OCI-LY7 (cell line): ENCODE results near the gene GPD2. TPM values are rescaled to one million over a fixed set of nuclear protein-coding genes. Genes with fewer than 3 reads are reported as not detected.

Experiments
- BruUV-seq: library from RNA; stranded (reverse); fragments of 400-500 nt; replicated peaks from 2 replicates; lab custom pipeline; 2021; lab: Mats Ljungman, UMichigan
- CTCF ChIA-PET: fragments of 300-600 bp; sonication (Branson Sonifier 250); formaldehyde crosslinking; loops from one replicate; lab custom pipeline; 2022; ENCODE audit warnings: antibody characterized with exemption; ENCODE audit not compliant: unreplicated experiment; lab: Charles Lee
- POLR2A ChIA-PET: fragments of 300-600 bp; sonication (Branson Sonifier 250); formaldehyde crosslinking; loops from one replicate; lab custom pipeline; 2022; ENCODE audit warnings: antibody characterized with exemption; lab: Charles Lee
- DNase-seq: peaks from one replicate; pipeline ENCODE4 v3.0.0-alpha.2; 2015; ENCODE audit warnings: low spot score
- H2AFZ ChIP-seq: fragments of 200-600 bp; sonication (generic), shearing (Covaris generic); 2 replicates; pipeline ENCODE4 v1.6.1; 2014; ENCODE audit warnings: mild to moderate bottlenecking, antibody characterized with exemption, low read length, moderate library complexity
- H3K27ac ChIP-seq: fragments of 200-600 bp; sonication (generic); 2 replicates; pipeline ENCODE4 v1.5.1; 2014; ENCODE audit warnings: mixed run types, low read depth, mild to moderate bottlenecking, moderate library complexity, low read length, inconsistent platforms; ENCODE audit not compliant: poor library complexity, severe bottlenecking
- H3K36me3 ChIP-seq: fragments of 200-600 bp; sonication (generic); 2 replicates; pipeline ENCODE4 v1.6.1; 2014; ENCODE audit warnings: mild to moderate bottlenecking, antibody characterized with exemption, low read length, moderate library complexity, mixed read lengths; ENCODE audit not compliant: insufficient read depth
- H3K4me1 ChIP-seq: fragments of 200-600 bp; sonication (generic); 2 replicates; pipeline ENCODE4 v1.5.1; 2014; ENCODE audit warnings: mild to moderate bottlenecking, low read length; ENCODE audit not compliant: insufficient read depth, poor library complexity, severe bottlenecking
- H3K4me2 ChIP-seq: fragments of 200-600 bp; sonication (generic); 2 replicates; pipeline ENCODE4 v1.6.1; 2014; ENCODE audit warnings: mild to moderate bottlenecking, low read length
- H3K4me3 ChIP-seq: fragments of 200-600 bp; sonication (generic); 2 replicates; pipeline ENCODE4 v1.5.1; 2014; ENCODE audit warnings: mild to moderate bottlenecking, low read depth, low read length; ENCODE audit not compliant: poor library complexity, severe bottlenecking
- H3K79me2 ChIP-seq: fragments of 200-600 bp; sonication (generic); 2 replicates; pipeline ENCODE4 v1.6.1; 2016; ENCODE audit warnings: low read depth, mild to moderate bottlenecking, low read length, moderate library complexity, mixed read lengths; ENCODE audit not compliant: insufficient read depth
- H3K9me2 ChIP-seq: fragments of 200-600 bp; sonication (generic); 2 replicates; pipeline ENCODE4 v1.6.1; 2016; ENCODE audit warnings: mild to moderate bottlenecking, low read length, mixed read lengths; ENCODE audit not compliant: insufficient read depth
- H3K9me3 ChIP-seq: fragments of 200-600 bp; sonication (generic); 2 replicates; pipeline ENCODE4 v1.6.1; 2014; ENCODE audit warnings: mild to moderate bottlenecking, mixed run types, low read length, mixed read lengths
- H4K20me1 ChIP-seq: fragments of 200-600 bp; sonication (generic); 2 replicates; pipeline ENCODE4 v1.6.1; 2014; ENCODE audit warnings: mild to moderate bottlenecking, antibody characterized with exemption, low read length, moderate library complexity, mixed read lengths; ENCODE audit not compliant: insufficient read depth
- EZH2phosphoT487 ChIP-seq: fragments of 200-600 bp; sonication (generic); IDR thresholded peaks from 2 replicates; pipeline ENCODE4 v1.6.1; 2018; ENCODE audit warnings: low read depth, borderline replicate concordance, mild to moderate bottlenecking, mixed run types, antibody characterized with exemption, low read length, moderate library complexity, mixed read lengths
- intact Hi-C: fragments of 100-400 bp; cut with micrococcal nuclease; formaldehyde crosslinking; loops from one replicate; pipeline ENCODE4 v1.10.0; 2022; ENCODE audit not compliant: unreplicated experiment
- total RNA-seq, 2 experiments: library from RNA; depleted of rRNA in 1 of 2; stranded (reverse); fragments of >200 nt in 1 of 2; shearing (Covaris generic) in 1 of 2; gene quantifications; 2 replicates each; pipeline ENCODE4 v1.2.3, GENCODE V29; 2014 to 2022
- TF ChIP-seq, protein P1 (sequence below): fragments of 200-600 bp; sonication (generic); conservative IDR thresholded peaks from 2 replicates; pipeline ENCODE4 v1.5.1; 2014; ENCODE audit warnings: mild to moderate bottlenecking, antibody characterized with exemption, low read length, moderate library complexity, mixed read lengths

Gene GPD2
- total RNA-seq, 2 experiments from 2014 or later = 6.6 to 20.2 TPM

DNA sequence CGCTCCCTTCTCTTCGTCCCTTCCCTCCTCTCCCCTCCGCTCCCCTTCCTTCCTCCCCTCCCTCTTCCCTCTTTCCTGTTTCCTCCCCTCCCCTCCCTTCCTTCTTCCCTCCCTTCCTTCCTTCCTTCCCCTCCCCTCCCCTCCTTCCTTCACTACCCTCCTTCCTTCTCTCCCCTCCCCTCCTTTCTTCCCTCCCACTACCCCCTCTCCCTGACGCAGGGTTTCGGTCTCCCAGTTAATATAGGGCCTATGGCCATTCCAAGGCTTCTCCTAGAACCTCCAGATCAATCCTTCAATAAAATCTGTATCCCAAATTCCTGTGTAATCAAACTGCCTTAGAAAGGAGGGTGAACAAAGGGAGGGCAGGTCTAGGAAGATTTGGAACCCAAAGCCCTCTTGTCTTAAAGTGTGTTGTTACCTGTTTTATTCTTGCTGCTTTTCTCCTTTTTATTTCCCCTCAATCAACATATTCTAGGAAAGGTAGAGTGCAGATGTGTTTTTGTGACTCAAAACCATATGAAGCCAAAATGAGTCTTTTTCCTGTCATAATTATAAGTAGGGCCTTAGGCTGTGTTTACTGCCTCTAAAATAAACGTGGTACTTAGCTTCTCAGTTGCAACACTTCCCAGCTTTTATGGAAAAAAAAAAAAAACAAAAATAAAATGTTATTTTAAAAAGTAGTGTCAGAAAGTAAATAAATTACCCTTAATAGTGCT is 53.7 kb downstream of the GPD2 start:
- CTCF ChIA-PET = no interaction called here
- H3K27ac ChIP-seq = no peak overlapping the region
- H3K4me3 ChIP-seq = no peak overlapping the region
- intact Hi-C loops = no loop called here
- H2AFZ ChIP-seq = no peak overlapping the region
- no peaks in the 10 kb centered on the region for H3K9me2 ChIP-seq
- H3K79me2 ChIP-seq = no peaks in the 10 kb centered on the region
- H3K4me2 ChIP-seq = no peak overlapping the region
- POLR2A ChIA-PET = no interaction called here
- DNase-seq = no peak
- BruUV-seq = no TSS peak
- no peak for TF ChIP-seq EZH2phosphoT487
- TF ChIP-seq, protein P1, sequence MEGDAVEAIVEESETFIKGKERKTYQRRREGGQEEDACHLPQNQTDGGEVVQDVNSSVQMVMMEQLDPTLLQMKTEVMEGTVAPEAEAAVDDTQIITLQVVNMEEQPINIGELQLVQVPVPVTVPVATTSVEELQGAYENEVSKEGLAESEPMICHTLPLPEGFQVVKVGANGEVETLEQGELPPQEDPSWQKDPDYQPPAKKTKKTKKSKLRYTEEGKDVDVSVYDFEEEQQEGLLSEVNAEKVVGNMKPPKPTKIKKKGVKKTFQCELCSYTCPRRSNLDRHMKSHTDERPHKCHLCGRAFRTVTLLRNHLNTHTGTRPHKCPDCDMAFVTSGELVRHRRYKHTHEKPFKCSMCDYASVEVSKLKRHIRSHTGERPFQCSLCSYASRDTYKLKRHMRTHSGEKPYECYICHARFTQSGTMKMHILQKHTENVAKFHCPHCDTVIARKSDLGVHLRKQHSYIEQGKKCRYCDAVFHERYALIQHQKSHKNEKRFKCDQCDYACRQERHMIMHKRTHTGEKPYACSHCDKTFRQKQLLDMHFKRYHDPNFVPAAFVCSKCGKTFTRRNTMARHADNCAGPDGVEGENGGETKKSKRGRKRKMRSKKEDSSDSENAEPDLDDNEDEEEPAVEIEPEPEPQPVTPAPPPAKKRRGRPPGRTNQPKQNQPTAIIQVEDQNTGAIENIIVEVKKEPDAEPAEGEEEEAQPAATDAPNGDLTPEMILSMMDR = no peak
- H3K9me3 ChIP-seq = no peaks in the 10 kb centered on the region
- no peaks in the 10 kb centered on the region for H3K36me3 ChIP-seq
- no peaks in the 10 kb centered on the region for H4K20me1 ChIP-seq
- no peaks in the 10 kb centered on the region for H3K4me1 ChIP-seq

DNA sequence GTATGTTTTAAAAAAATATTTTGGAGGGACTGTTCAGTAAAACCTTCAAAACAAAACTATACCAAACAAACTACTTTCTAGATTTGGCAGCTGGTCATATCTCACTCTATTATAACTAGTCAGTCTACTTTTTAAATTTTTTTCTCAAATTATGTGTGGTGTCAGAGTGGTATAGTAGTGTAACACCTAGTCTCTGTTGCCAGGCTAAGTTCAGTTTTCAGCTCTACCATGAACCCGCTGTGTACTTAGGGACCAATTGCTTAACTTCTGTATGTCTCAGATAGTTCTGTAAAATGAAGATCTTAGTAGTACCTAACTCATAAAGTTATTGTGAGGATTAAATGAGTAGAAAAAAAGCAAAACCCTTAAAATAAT is 54.3 kb downstream of the GPD2 start:
- no peak overlapping the region for H3K27ac ChIP-seq
- H3K36me3 ChIP-seq = no peaks in the 10 kb centered on the region
- no peaks in the 10 kb centered on the region for H3K9me2 ChIP-seq
- no peaks in the 10 kb centered on the region for H3K9me3 ChIP-seq
- ChIA-PET POLR2A (no interaction called here), CTCF (no interaction called here)
- no peak overlapping the region for H3K4me3 ChIP-seq
- no peaks in the 10 kb centered on the region for H3K79me2 ChIP-seq
- no TSS peak for BruUV-seq
- intact Hi-C loops = no loop called here
- H4K20me1 ChIP-seq = no peaks in the 10 kb centered on the region
- H2AFZ ChIP-seq = no peak overlapping the region
- no peak overlapping the region for H3K4me2 ChIP-seq
- no peaks in the 10 kb centered on the region for H3K4me1 ChIP-seq
- TF ChIP-seq, protein P1 = no peak
- TF ChIP-seq EZH2phosphoT487 = no peak
- no peak for DNase-seq

DNA sequence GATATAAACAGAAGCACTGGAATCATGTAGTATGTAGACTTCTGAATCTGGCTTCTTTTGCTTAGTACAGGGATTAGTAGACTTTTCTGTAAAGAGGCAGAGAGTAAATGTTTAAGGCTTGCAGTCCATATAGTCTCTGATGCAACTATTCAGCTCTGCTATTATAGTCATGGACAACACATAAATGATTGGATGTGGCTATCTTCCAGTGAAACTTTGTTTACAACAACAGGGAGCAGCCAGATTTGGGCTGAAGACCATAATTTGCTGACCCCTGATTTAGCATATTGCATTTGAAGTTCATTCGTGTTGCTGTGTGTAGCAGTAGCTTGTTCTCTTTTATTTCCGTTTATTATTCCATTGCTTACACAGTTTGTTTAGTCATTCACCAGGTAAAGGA is 55.0 kb downstream of the GPD2 start:
- ChIA-PET CTCF (no interaction called here), POLR2A (interaction anchor here (0.5 kb wide), 1 partner anchor 500 kb away, joined by 3 read pairs; no protein-coding TSS in a partner anchor)
- intact Hi-C loops = no loop called here
- no peak for TF ChIP-seq EZH2phosphoT487
- TF ChIP-seq, protein P1 = no peak
- H4K20me1 ChIP-seq = no peaks in the 10 kb centered on the region
- no peak overlapping the region for H3K27ac ChIP-seq
- H3K36me3 ChIP-seq = no peaks in the 10 kb centered on the region
- H3K4me3 ChIP-seq = no peak overlapping the region
- no peaks in the 10 kb centered on the region for H3K79me2 ChIP-seq
- H3K4me2 ChIP-seq = no peak overlapping the region
- no peaks in the 10 kb centered on the region for H3K4me1 ChIP-seq
- H3K9me2 ChIP-seq = no peaks in the 10 kb centered on the region
- DNase-seq = no peak
- no TSS peak for BruUV-seq
- H3K9me3 ChIP-seq = no peaks in the 10 kb centered on the region
- no peak overlapping the region for H2AFZ ChIP-seq
